Measurements from ENCODE around the gene S100A8. TPM values are rescaled to one million over a fixed set of nuclear protein-coding genes. Genes with fewer than 3 reads are reported as not detected.

S100A8 gene
- total RNA-seq, 1 donor from 2014 or later = not detected

DNA sequence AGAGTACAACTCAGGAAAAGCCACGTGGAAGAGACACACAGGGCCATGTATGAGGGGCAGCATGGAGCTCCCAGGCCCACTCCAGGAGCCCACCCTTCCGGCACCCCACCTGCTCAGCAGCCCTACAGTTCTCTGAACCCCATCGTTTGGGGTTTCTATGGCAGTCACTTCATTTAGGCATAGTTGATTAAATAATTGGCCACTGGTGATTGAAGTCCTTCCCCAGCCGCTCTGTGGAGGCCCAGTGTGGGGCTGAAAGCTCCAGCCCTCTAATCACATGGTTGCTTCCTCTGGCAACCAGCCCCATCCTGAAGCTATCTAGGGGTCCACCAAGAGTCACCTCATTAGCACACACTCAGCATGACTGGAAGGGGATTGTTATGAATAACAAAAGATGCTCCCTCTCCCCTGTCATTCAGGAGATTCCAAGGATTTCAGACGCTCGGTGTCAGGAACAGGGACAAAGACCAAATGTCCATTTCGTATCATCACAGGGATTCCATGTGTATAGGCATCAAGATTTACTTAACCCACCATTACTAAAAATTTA is 13.3 kb upstream of the S100A8 start:
- Histone ChIP-seq H3K4me2 (ENCODE audit: low read length) (no peak overlapping the region), H3K79me2 (ENCODE audit: insufficient read depth, low read length) (no peaks in the 10 kb centered on the region), H3K9me3 (ENCODE audit: insufficient read depth, low read depth, low read length) (no peaks in the 10 kb centered on the region), H3K36me3 (ENCODE audit: insufficient read depth, low read length) (no peaks in the 10 kb centered on the region), H3K27ac (ENCODE audit: low read depth, low read length) (no peak overlapping the region), H3K4me3 (ENCODE audit: insufficient read depth, low read depth, low read length) (no peak overlapping the region), H4K20me1 (ENCODE audit: insufficient read depth, low read length) (no peaks in the 10 kb centered on the region), H3K27me3 (ENCODE audit: insufficient read depth, low read length) (no peaks in the 10 kb centered on the region), H2AFZ (ENCODE audit: low read depth, low read length) (no peak overlapping the region), H3K4me1 (ENCODE audit: insufficient read depth, low read length) (no peaks in the 10 kb centered on the region), H3K9ac (ENCODE audit: low read length) (no peak overlapping the region)
- no peak overlapping the region for H3K4me3 Mint-ChIP-seq (ENCODE audit: unreplicated experiment)
- FAIRE-seq = no peak
- no peak overlapping the region for H3K27ac Mint-ChIP-seq (ENCODE audit: unreplicated experiment)
- peaks cover 48% of the 10 kb centered on the region for H3K27me3 Mint-ChIP-seq (ENCODE audit: low read depth, unreplicated experiment)
- TF ChIP-seq EZH2 (IDR thresholded peaks at IDR 0.05; ENCODE audit: insufficient read depth, low read length) = no peak
- TF ChIP-seq, protein P1, sequence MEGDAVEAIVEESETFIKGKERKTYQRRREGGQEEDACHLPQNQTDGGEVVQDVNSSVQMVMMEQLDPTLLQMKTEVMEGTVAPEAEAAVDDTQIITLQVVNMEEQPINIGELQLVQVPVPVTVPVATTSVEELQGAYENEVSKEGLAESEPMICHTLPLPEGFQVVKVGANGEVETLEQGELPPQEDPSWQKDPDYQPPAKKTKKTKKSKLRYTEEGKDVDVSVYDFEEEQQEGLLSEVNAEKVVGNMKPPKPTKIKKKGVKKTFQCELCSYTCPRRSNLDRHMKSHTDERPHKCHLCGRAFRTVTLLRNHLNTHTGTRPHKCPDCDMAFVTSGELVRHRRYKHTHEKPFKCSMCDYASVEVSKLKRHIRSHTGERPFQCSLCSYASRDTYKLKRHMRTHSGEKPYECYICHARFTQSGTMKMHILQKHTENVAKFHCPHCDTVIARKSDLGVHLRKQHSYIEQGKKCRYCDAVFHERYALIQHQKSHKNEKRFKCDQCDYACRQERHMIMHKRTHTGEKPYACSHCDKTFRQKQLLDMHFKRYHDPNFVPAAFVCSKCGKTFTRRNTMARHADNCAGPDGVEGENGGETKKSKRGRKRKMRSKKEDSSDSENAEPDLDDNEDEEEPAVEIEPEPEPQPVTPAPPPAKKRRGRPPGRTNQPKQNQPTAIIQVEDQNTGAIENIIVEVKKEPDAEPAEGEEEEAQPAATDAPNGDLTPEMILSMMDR (IDR thresholded peaks at IDR 0.05; ENCODE audit: insufficient read depth, low read depth, low read length) = no peak
- peaks cover under 1% of the 10 kb centered on the region for H3K9me3 Mint-ChIP-seq (ENCODE audit: unreplicated experiment)
- peaks cover 4% of the 10 kb centered on the region for H3K36me3 Mint-ChIP-seq (ENCODE audit: low read depth, unreplicated experiment)
- no peaks in the 10 kb centered on the region for H3K4me1 Mint-ChIP-seq (ENCODE audit: low read depth, unreplicated experiment)
- no peak for DNase-seq (ENCODE audit: low read depth)

DNA sequence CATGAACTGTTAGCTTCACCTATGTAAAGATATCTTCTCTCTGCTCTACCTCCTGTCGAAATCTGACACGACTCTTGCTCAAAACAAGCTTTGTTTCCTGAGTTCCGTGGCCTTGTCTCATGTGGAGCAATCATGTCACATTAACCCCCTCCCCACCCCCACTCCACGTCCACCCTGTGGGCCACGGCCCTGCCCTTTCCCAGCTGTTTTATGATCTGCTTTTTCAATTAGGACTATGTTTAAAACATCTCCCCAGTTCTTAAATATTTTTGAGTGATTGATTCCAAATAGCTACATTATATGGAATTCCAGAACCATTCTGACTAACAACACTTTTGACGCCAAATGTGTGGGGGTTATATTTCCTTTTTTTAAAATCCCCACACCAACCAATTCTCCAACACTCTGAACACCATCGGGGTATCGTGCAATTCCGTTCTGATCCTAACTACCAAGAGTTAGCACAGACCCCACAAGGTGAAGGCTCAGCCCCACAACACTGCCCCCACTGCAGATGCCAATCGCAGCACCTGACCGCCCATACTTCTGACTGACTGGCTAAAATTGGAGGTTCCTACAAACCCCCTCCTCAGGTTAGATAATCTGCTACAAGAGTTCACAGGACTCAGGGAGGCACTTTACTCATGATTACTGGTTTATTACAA is 12.7 kb upstream of the S100A8 start:
- no peaks in the 10 kb centered on the region for H3K9me3 ChIP-seq (ENCODE audit: insufficient read depth, low read depth, low read length)
- no peak overlapping the region for H3K9ac ChIP-seq (ENCODE audit: low read length)
- Mint-ChIP-seq H3K36me3 (ENCODE audit: low read depth, unreplicated experiment) (peaks cover 4% of the 10 kb centered on the region), H3K27me3 (ENCODE audit: low read depth, unreplicated experiment) (peaks cover 51% of the 10 kb centered on the region), H3K9me3 (ENCODE audit: unreplicated experiment) (no peaks in the 10 kb centered on the region), H3K4me3 (ENCODE audit: unreplicated experiment) (no peak overlapping the region), H3K27ac (ENCODE audit: unreplicated experiment) (no peak overlapping the region), H3K4me1 (ENCODE audit: low read depth, unreplicated experiment) (no peaks in the 10 kb centered on the region)
- no peaks in the 10 kb centered on the region for H3K27me3 ChIP-seq (ENCODE audit: insufficient read depth, low read length)
- H3K27ac ChIP-seq (ENCODE audit: low read depth, low read length) = no peak overlapping the region
- FAIRE-seq = no peak
- DNase-seq (ENCODE audit: low read depth) = no peak
- no peaks in the 10 kb centered on the region for H3K4me1 ChIP-seq (ENCODE audit: insufficient read depth, low read length)
- no peak for TF ChIP-seq EZH2 (IDR thresholded peaks at IDR 0.05; ENCODE audit: insufficient read depth, low read length)
- TF ChIP-seq, protein P1 (IDR thresholded peaks at IDR 0.05; ENCODE audit: insufficient read depth, low read depth, low read length) = no peak
- H4K20me1 ChIP-seq (ENCODE audit: insufficient read depth, low read length) = no peaks in the 10 kb centered on the region
- no peak overlapping the region for H2AFZ ChIP-seq (ENCODE audit: low read depth, low read length)
- H3K4me3 ChIP-seq (ENCODE audit: insufficient read depth, low read depth, low read length) = no peak overlapping the region
- H3K4me2 ChIP-seq (ENCODE audit: low read length) = no peak overlapping the region
- H3K36me3 ChIP-seq (ENCODE audit: insufficient read depth, low read length) = no peaks in the 10 kb centered on the region
- H3K79me2 ChIP-seq (ENCODE audit: insufficient read depth, low read length) = no peaks in the 10 kb centered on the region

DNA sequence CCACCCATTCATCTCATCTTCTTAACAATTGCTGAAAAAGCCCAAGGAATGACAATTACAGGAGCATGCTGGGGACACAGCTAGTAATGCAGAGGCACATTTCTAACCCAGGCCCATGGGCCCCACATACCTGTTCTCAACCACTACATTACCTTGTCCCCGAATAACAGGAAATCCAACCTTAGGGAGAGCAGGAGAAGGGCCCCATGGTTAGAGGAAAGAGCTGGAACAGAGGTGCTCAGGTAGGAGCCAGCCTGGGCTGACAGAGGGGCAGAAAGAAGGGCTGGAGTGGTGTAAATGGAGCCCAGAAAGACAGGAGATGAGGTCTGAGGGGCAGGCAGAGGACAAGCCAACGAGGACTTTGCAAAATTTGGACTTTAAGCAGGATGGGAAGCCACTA is 11.4 kb upstream of the S100A8 start:
- Histone ChIP-seq H3K27ac (ENCODE audit: low read depth, low read length) (no peak overlapping the region), H3K4me1 (ENCODE audit: insufficient read depth, low read length) (no peaks in the 10 kb centered on the region), H3K27me3 (ENCODE audit: insufficient read depth, low read length) (no peaks in the 10 kb centered on the region), H2AFZ (ENCODE audit: low read depth, low read length) (no peak overlapping the region), H3K9me3 (ENCODE audit: insufficient read depth, low read depth, low read length) (no peaks in the 10 kb centered on the region), H3K4me3 (ENCODE audit: insufficient read depth, low read depth, low read length) (no peak overlapping the region), H3K9ac (ENCODE audit: low read length) (no peak overlapping the region), H3K4me2 (ENCODE audit: low read length) (no peak overlapping the region), H3K36me3 (ENCODE audit: insufficient read depth, low read length) (no peaks in the 10 kb centered on the region), H4K20me1 (ENCODE audit: insufficient read depth, low read length) (no peaks in the 10 kb centered on the region), H3K79me2 (ENCODE audit: insufficient read depth, low read length) (no peaks in the 10 kb centered on the region)
- Mint-ChIP-seq H3K36me3 (ENCODE audit: low read depth, unreplicated experiment) (peaks cover 4% of the 10 kb centered on the region), H3K27me3 (ENCODE audit: low read depth, unreplicated experiment) (peaks cover 47% of the 10 kb centered on the region), H3K27ac (ENCODE audit: unreplicated experiment) (no peak overlapping the region), H3K9me3 (ENCODE audit: unreplicated experiment) (no peaks in the 10 kb centered on the region), H3K4me1 (ENCODE audit: low read depth, unreplicated experiment) (no peaks in the 10 kb centered on the region), H3K4me3 (ENCODE audit: unreplicated experiment) (no peak overlapping the region)
- FAIRE-seq (no peak), DNase-seq (ENCODE audit: low read depth) (no peak)
- TF ChIP-seq, protein P1 (IDR thresholded peaks at IDR 0.05; ENCODE audit: insufficient read depth, low read depth, low read length) = no peak
- TF ChIP-seq EZH2 (IDR thresholded peaks at IDR 0.05; ENCODE audit: insufficient read depth, low read length) = no peak
